Measurements from ENCODE around the gene OSR1. TPM values are rescaled to one million over a fixed set of nuclear protein-coding genes. Genes with fewer than 3 reads are reported as not detected.

The OSR1 gene
- total and polyA plus RNA-seq, 9 of the 15 experiments (the other 6 are each of a cell fraction or from before 2014, with no cell fraction given) = not detected

DNA sequence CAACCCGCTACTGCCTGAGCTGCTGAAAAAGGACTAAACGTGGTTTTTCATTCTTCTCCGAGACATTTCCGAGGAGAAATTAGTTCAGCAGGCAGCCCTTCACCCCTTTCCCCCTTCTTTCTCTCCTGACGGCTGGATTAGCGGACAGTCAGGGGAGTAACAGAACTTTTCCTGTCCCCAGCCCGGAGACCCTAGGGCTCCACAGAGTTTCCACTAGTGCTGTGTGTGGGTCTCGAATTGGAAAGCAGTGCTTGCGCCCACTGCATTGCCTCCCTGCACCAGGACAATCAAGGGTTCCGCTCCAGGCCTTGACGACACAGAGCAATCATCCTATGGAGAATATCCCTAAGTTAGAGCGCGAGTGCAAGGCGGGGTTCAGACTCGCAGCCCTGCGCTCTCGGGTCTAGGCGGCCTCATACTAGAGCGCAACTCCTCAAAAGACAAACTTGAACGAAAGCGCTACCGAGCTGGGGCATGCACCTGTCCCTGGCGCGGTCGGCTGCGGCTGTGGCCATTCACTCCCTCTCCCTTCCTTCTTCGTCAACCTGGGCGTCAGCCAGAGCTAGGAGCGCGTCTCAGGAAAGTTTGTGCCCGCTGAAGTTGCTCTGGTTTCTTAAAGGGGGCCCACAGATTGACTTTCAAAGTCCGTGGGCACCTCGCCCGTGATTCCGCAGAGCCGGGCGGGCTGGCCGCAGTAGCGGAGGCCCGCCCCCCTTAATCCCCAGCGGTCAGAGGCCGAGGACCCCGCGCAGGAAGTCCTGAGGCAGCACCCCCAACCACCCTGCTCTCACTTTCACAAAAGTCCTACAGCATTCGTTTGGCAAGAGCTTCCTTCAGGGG, 801 bp downstream of the OSR1 start:
- 6% methylated on average over 20 of the region's 45 CpGs for WGBS (ENCODE audit: insufficient coverage, low coverage, missing lambda C conversion rate)
- BruUV-seq (replicated peaks) = no TSS peak
- H3K9ac ChIP-seq (ENCODE audit: insufficient read depth in 1 of 2, low read depth in 2 of 2, low read length in 2 of 2) = no peak overlapping the region
- DNase-seq (ENCODE audit: extremely low read depth in 1 of 4, low spot score in 3 of 4) (no peak), ATAC-seq (no peak), FAIRE-seq (no peak)
- H3K27me3 ChIP-seq (ENCODE audit: control insufficient read depth in 2 of 2, insufficient read depth in 2 of 2, low read length in 2 of 2) = peaks cover 63 to 87% of the 10 kb centered on the region in 2 experiments; a peak in 4 of 5 replicates
- H3K4me1 ChIP-seq (replicated peaks in 1 of 2; ENCODE audit: control insufficient read depth in 2 of 2, insufficient read depth in 2 of 2, low read length in 2 of 2) = peaks cover 0 to 15% of the 10 kb centered on the region in 2 experiments; a peak in 2 of 5 replicates
- no peak overlapping the region for H3K4me3 ChIP-seq
- TF ChIP-seq, protein P1, sequence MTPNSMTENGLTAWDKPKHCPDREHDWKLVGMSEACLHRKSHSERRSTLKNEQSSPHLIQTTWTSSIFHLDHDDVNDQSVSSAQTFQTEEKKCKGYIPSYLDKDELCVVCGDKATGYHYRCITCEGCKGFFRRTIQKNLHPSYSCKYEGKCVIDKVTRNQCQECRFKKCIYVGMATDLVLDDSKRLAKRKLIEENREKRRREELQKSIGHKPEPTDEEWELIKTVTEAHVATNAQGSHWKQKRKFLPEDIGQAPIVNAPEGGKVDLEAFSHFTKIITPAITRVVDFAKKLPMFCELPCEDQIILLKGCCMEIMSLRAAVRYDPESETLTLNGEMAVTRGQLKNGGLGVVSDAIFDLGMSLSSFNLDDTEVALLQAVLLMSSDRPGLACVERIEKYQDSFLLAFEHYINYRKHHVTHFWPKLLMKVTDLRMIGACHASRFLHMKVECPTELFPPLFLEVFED (CRISPR knock-in tag; conservative IDR thresholded peaks at IDR 0.05) = no peak
- TF ChIP-seq RBM39 (optimal IDR thresholded peaks at IDR 0.05; ENCODE audit: low read depth, low read length) = no peak
- TF ChIP-seq, protein P2, sequence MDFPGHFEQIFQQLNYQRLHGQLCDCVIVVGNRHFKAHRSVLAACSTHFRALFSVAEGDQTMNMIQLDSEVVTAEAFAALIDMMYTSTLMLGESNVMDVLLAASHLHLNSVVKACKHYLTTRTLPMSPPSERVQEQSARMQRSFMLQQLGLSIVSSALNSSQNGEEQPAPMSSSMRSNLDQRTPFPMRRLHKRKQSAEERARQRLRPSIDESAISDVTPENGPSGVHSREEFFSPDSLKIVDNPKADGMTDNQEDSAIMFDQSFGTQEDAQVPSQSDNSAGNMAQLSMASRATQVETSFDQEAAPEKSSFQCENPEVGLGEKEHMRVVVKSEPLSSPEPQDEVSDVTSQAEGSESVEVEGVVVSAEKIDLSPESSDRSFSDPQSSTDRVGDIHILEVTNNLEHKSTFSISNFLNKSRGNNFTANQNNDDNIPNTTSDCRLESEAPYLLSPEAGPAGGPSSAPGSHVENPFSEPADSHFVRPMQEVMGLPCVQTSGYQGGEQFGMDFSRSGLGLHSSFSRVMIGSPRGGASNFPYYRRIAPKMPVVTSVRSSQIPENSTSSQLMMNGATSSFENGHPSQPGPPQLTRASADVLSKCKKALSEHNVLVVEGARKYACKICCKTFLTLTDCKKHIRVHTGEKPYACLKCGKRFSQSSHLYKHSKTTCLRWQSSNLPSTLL (IDR thresholded peaks at IDR 0.05) = no peak
- no peak for TF ChIP-seq PHF8 (IDR thresholded peaks at IDR 0.05; ENCODE audit: borderline replicate concordance, low read length)
- TF ChIP-seq NONO (IDR thresholded peaks at IDR 0.05; ENCODE audit: low read depth in 2 of 2, low read length in 1 of 2) = no peak
- TF ChIP-seq, protein P3, sequence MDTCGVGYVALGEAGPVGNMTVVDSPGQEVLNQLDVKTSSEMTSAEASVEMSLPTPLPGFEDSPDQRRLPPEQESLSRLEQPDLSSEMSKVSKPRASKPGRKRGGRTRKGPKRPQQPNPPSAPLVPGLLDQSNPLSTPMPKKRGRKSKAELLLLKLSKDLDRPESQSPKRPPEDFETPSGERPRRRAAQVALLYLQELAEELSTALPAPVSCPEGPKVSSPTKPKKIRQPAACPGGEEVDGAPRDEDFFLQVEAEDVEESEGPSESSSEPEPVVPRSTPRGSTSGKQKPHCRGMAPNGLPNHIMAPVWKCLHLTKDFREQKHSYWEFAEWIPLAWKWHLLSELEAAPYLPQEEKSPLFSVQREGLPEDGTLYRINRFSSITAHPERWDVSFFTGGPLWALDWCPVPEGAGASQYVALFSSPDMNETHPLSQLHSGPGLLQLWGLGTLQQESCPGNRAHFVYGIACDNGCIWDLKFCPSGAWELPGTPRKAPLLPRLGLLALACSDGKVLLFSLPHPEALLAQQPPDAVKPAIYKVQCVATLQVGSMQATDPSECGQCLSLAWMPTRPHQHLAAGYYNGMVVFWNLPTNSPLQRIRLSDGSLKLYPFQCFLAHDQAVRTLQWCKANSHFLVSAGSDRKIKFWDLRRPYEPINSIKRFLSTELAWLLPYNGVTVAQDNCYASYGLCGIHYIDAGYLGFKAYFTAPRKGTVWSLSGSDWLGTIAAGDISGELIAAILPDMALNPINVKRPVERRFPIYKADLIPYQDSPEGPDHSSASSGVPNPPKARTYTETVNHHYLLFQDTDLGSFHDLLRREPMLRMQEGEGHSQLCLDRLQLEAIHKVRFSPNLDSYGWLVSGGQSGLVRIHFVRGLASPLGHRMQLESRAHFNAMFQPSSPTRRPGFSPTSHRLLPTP (IDR thresholded peaks at IDR 0.05; ENCODE audit: borderline replicate concordance, extremely low read depth, insufficient read length) = no peak
- TF ChIP-seq, protein P4, sequence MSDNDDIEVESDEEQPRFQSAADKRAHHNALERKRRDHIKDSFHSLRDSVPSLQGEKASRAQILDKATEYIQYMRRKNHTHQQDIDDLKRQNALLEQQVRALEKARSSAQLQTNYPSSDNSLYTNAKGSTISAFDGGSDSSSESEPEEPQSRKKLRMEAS (CRISPR knock-in tag; IDR thresholded peaks at IDR 0.05) = no peak
- in situ Hi-C loops (cut with MboI) (loop anchor here (10.0 to 25.0 kb wide), 2 partner anchors 507 to 920 kb away; no protein-coding TSS in a partner anchor), intact Hi-C loops (cut with micrococcal nuclease) (no loop called here)
- no peak overlapping the region for H2AFZ ChIP-seq (ENCODE audit: low read depth, low read length)
- H3K9me1 ChIP-seq (ENCODE audit: control insufficient read depth, insufficient read depth, low read length) = no peaks in the 10 kb centered on the region
- H3K4me2 ChIP-seq (ENCODE audit: insufficient read depth, low read length) = no peak overlapping the region
- 0 out of 2 replicates have a peak, but pooled peaks cover 4% of the 10 kb centered on the region for H4K20me1 ChIP-seq (replicated peaks; ENCODE audit: control insufficient read depth, insufficient read depth, low read length)
- H3K36me3 ChIP-seq (ENCODE audit: control insufficient read depth, insufficient read depth, low read length) = no peaks in the 10 kb centered on the region
- CTCF ChIA-PET (ENCODE audit: low intra/inter-chr PET ratio) = no interaction called here
- POLR2A ChIA-PET = no interaction called here
- no peak overlapping the region for H3K27ac ChIP-seq (ENCODE audit: extremely low read depth, low read depth, low read length)
- H3K9me3 ChIP-seq (replicated peaks; ENCODE audit: control insufficient read depth, insufficient read depth, low read depth, low read length) = no peaks in the 10 kb centered on the region
- no peaks in the 10 kb centered on the region for H3K79me2 ChIP-seq (ENCODE audit: control insufficient read depth, insufficient read depth, low read length)
